HG03025 (cell line): Measurements from ENCODE around the gene RNF11.

ENCODE experiments used
- ATAC-seq: cut with Tn5 transposase; IDR thresholded peaks from one replicate; pipeline ENCODE4 v1.9.1; 2021; ENCODE audit warnings: mild to moderate bottlenecking, moderate library complexity; ENCODE audit not compliant: unreplicated experiment, low FRiP score

RNF11 gene

DNA sequence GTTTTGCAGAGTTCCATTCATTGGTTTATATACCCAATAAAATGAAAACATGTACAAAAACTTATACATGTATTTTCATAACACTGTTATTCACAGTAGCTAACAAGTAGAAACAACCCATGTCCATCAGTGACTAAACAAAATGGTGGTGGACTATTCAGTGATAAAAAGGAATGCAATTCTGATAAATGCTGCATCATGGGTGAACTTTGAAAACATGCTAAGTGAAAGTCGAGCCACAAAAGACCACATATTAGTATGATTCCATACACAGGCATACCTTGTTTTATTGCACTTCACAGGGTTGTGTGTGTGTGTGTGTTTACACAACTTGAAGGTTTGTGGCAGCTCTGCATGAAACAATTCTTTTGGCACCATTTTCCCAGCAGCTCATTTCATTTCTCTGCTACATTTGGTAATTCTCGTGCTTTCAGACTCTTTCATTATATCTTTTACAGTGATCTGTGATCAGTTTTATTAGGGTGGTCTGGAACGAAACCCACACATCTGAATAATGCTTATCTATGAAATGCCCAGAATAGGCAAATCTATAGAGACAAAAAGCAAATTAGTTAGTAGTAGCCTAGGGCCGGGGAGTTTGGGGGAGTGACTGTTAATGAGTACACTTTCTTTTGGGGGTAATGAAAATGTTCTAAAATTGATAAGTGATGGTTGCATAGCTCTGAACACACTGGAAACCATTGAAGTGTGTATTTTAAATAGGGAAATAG lies 27.2 kb downstream of the RNF11 start:
- ATAC-seq: no peak

DNA sequence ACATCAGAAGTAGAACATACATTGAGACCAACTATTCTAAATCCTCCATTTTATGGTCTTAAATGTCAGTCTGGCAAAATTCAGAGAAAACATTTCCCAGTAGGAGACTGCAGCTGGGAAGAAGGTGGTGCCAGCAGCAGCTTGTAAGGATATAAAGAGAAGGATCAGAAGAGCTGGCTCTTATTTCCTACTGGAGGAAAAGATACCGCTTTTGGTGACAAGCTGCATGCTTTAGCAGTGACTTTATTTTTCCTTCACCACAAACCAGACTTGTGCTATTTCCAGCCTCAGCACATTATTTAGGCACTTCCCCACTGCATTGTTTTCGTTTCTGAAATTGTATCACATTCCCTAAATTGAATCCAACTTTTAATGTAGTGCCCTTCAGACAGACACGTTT lies 28.4 kb downstream of the RNF11 start:
- ATAC-seq: no peak

DNA sequence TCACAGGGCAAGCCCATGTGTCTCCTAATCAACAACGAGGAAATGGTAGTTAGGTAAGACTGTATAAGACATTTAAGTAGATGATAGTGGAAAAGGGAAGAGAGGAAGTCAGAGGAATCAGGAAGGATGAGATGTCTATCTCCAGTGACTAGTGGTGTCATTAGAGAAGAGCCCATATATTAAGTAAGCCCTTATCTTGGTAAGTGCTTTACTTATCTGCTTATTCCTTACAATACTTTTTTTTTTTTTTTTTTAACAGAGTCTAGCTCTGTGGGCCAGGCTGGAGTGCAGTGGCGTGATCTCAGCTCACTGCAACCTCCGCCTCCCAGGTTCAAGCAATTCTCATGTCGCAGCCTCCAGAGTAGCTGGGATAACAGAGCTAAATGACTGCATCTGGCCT lies 29.5 kb downstream of the RNF11 start:
- ATAC-seq: no peak

DNA sequence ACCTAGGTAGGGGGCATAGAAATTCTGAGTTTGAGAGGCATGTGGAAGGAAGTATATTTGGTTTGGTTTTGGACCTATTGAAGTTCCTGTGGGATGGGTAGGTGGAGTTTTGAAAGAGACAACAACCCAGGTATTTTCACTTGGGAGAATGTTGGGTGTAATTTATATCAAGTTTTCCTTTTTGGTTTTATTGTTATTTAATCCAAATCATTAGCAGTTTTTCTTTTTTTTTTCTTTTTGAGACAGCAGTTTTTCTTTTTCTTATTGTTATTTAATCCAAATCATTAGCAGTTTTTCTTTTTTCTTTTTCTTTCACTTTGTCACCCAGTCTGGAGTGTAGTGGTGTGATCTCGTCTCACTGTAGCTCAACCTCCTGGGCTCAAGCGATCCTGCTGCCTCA lies 30.1 kb downstream of the RNF11 start:
- ATAC-seq: no peak

DNA sequence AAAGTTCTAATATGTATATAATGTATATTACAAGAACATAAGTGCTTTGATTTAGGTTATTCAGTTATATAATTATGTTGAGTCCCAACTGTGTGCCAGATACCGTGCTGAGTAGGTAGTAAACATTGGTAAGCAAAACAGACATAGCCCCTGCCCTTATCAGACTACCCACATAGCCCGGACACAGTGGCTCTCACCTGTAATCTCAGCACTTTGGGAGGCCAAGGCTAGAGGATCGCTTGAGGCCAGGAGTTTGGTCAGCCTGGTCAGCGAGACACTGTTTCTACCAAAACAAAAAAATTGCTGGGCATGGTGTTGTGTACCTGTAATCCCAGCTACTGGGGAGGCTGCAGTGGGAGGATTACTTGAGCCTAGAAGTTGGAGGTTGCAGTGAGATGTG lies 30.7 kb downstream of the RNF11 start:
- ATAC-seq: no peak

DNA sequence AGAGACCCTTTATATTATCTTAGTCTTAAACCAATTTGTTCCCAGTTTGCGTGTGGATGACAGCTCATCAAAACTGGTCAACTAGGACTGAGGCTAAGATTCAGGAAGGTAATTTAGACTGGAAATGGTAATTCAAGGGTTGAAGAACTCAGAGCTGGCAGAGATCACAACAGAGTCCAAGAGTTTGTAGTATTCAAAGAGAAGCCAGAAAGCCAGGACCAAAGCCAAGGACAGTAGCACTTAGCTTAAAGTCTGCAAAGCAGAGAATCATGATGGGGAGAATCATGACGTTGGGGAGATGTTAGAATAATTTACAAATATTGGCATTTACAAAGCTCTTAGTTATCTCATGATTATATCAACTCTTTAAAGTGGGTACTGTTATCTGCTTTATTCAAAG lies 32.6 kb downstream of the RNF11 start:
- no peak for ATAC-seq

DNA sequence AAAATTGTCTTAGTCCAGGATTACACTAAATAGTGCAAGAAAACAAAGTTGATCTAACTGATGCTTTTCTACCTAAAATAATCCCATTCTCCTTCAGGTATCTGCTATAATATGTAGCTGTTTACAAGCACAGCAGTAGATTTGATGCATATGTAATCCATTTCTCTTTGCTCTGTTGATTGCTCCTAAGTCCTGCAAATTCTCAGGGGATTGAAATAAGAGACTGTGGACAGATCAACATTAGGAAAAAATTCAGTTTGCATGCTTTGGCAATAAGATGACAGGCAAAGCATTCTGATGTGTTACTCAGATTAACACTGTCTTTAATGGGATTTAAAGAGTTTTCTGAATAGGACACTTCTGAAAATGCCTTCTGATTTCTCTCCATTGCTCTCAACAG lies 34.7 kb downstream of the RNF11 start:
- no peak for ATAC-seq

DNA sequence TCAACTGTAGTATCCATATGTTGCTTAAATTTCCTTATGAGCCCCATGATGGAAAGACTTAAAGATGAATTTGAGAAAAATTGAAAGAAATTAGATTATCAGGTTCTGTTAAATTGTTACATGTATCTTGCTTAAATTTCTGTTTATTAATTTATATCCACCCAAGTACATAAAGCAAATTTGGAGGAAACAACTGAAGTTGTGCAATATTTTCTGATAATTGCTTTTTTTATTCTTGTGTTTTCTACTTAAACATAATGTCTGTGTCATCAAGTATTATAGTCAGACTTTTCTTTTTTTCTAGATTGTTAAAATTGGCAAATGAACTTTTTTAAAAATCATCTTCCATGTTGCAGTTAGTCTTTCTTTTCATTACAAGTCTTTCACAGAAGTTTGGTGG lies 36.8 kb downstream of the RNF11 start:
- ATAC-seq: no peak

DNA sequence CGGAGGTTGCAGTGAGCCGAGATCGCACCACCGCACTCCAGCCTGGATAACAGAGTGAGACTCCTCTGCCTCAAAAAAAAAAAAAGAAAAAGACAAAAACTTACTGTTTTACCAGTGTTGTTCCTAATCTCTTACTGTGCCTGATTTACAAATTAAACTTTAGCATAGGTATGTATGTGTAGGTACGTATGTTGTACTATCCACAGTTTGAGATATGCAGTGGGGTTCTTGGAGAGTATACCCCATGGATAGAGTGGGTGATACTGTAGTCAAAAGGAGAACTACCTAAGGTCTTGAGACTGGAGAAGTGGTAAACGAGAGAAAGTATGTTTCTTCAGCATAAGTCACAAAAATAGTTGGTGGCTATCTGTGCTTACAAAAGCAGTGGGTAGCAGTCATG lies 38.6 kb downstream of the RNF11 start:
- ATAC-seq: no peak

DNA sequence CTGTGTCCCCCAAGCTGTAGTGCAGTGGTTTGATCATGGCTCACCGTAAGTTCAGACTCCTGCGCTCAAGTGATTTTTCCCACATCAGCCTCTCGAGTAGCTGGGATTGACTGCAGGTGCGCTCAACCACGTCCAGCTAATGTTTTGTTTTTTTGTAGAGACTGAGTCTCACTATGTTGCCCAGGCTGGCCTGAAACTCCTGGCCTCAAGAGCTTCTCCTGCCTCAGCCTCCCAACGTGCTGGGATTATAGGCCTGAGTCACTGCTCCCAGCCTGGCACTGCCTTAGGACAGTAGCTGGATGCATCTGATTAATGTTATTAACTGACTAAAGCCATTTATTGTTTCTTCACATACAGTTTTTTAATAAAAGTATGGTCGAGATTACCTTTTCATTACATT lies 40.2 kb downstream of the RNF11 start:
- no peak for ATAC-seq

DNA sequence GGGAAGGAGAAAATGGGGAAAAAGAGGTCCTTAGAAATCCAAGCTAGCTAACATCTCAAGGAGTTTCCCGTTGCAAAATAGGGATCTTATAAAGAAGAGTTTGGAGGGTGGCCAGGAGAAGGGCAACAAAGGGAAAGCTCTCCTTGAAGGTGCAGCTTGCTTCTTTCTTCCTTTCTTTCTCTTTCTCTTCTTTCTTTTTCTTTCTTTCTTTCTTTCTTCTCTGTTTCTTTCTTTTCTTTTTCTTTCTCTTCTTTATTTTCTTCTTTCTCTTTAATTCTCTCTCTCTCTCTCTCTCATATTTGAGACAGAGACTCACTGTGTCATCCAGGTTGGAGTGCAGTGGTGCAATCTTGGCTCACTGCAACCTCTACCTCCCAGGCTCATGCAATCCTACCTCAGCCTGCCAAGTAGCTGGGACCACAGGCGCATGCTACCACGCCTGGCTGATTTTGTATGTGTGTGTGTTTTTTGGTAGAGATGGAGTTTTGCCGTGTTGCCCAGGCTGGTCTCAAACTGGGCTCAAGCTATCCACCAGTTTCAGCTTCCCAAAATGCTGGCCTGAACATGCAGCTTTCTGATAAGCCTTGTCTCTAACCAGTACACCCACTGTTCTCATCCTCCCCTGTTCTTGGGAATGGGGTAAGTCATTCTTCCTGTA lies 44.4 kb downstream of the RNF11 start:
- no peak for ATAC-seq

DNA sequence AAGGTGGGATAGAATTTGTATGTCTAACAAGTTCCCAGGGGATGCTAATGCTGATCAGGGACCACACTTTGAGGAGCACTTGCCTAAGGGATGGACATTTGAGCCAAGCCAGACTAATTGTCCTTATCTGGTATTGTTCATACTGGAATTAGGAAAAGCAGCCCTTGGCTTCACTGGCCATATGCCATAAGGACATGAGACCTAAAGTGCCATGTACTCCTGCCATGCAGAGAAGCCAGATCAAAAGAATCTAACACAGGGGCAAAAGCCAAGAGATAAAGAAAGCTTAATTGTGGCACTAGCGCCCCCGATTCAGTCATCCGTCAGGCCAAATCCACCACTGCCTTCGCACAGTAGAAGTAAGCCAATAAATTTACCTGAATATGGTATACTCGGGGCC lies 45.7 kb downstream of the RNF11 start:
- ATAC-seq: no peak

DNA sequence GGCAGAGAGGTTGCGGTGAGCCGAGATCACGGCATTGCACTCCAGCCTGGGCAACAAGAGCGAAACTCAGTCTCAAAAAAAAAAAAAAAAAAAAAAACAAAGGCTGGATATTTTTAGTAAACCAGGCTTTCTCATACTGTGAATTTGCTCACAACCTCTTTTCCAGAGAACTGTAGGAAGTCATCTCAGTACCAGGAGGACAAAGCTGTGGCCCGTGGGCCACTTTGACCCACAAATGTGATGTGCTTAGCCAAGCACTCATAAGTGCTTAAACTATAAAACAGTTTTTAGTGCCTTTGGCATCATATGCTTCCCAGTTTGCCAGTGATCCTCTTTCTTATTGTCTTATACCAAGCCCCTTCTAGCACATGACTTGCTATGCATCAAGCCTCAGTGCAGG lies 46.5 kb downstream of the RNF11 start:
- ATAC-seq: no peak

DNA sequence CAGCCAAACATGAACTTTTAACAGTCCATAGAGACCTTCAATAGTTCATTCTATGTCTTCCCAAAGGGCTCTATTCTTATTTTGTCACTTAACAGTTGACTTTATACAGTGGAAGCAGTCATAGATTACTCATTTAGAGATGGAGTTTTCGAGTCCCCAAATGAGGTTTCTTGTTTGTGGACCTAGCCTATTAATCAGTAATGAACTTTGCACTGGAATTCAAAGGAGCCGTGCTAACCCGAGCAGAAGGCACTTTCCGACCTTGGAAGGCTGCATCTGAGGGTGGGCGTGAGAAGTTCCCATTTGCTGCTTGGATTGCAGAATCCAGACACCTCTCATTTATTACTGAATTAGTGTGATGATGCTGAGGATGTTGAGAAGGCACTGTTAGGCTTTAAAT lies 47.9 kb downstream of the RNF11 start:
- no peak for ATAC-seq

DNA sequence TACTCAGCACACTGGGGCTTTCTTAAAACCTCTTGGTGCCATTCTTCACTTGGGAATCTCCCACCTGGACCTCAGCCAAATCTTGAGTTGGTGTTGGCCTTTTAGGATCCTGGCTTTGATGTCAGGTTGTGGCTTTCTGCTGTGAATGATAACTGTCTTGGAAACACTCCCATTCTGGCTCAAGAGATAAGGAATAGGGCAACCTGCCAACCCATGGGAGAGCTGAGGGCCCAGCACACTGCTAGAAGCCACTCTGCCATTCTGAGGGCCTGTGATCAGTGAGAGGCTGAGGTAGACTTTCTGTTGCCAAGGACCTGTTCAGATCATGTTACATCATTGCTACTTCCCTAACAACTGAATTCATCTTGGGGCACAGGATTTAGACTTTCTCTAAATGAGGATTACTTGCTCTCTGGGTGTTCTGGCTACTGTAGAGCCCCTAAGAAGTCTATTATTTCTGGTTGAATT lies 48.4 kb downstream of the RNF11 start:
- no peak for ATAC-seq

DNA sequence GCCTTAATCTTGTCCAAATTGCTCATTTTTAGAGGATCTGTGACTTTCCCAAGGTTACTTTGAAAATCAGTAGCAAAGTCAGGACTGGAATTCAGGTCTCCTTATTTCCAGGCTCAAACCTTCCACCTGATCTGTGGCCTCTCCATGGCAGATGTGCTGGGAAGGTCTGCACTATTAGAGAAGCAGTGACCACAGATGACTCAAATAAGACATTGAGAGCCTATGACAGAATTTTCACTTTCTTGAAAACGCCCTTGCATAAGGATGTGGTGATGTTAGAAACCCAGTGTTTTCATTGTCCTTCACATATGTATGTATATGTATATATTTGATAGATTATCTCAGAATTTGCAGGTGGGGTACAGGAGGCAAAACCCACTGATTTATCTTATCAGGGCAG lies 49.0 kb downstream of the RNF11 start:
- no peak for ATAC-seq

DNA sequence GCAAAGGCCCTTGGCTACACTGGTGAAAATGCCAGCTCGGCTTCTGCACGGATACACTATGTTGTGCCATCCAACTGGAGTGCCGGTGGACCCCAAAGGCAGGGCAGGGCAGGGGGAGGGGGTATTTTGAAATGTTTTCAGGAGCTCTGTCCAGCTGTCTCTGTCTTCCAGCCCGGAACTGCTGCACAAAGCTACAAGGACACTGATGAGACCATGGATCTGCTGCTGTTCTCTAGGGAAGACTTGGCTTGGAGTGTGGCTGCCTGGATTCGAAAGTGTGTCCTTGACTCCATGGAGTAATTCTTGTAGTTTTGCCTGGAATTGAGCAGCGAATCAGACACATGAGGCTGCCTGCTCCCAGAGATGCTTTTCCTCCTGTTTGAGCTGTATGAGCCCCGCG lies 51.9 kb downstream of the RNF11 start:
- ATAC-seq: no peak

DNA sequence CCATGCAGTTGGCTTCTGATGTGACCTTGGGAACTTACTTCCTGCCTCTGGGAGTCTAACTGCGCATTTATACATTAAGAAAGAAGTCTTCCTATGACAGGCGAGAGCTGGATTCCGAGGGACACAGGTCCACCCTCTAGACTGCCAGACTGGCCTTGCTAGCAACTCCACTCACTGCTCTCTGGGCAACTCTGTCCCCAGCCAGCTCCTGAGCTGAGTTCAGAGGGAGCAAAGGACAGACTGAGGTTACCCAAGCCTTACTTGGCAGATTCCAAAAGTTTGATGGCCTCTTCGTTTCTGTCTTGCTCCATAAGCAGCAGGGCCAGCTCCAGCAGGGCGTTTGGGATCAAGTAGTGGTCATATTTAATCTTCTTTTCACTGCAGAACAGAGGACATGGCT lies 52.5 kb downstream of the RNF11 start:
- no peak for ATAC-seq

DNA sequence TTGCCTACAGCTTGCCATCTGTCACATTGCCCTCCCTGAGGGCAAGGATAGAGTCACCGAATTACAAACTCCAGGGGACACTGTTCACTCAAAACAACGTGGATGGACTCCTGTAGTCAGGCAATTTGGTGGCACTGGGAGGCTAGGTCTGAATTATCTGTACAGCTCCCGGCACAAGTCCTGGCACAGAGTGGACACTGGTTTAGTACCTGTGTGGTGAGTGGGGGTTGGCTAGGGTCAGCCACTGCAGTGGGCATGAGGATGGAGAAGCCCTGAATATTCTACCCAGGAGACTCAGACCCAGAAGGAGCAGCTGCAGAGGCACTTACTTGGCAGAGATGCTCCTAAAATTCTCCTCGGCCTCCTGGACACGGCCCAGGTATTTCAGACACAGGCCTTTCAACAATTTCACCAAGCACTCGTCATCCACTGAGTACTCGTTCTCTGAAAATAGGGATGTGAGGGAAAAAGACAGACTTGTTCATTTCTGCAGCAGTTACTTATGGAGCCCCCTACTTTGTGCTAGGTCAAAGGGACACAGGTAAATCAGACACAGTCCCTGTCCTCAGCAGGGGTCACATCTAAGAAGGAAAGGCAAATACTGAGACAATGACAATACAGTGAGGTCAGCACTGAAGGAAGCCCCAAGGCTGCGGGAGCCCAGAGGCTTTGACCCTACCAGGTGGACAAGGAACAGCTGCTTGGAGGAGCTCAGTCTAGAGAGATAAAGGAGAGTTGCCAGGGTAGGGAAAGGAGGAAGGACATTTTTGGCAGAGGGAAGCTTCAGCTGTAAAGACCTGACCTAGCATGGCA lies 53.8 kb downstream of the RNF11 start:
- no peak for ATAC-seq

DNA sequence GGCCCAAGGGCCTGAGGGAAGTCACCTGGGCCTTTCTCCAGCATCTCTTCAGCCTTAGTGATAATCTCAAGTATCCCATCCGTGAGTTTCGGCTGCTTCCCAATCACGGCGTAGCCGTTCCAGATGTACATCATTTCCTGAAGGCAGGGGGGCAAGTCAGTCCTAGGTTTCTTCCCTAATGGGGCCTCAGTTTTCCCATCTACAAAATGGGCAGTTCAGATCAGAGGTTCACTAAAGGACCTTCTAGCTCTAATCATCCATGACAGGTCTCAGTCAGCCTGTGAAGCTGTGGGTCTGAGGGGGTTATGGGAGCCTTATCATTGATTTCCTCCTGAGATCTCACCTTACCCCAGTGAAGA lies 54.4 kb downstream of the RNF11 start:
- ATAC-seq: no peak

DNA sequence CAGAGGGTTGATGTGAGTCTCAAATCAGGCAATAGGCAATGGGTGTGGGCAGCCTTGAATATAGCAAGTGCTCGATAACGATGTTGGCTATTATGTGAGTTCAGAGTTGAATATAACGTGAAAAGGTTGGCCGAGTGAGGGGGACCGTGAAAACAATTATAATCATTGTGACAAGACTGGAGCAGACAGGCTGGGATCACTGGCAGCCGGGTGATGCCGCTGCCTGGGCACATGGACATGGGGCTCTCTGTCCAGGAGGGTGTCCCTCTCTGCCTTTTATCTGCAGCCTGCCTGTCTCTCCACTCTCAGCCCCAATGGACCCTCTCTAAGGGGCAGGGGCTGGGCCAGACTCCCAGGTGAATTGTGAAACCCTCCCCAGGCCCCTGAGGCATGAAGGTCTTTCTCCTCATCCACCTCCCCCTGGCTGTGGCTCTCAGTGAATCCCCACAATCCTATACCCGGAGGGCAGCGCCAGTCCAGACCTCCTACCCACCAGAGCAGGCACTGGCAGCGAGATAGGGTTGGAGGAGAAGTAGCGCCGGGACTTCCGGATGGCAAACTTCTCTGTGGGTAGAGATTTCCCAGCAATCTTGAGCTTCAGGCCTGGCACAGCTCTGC lies 57.9 kb downstream of the RNF11 start:
- ATAC-seq: no peak
